Activated naive CD4-positive, alpha-beta T cell treated with anti-CD3 and anti-CD28 coated beads, Interleukin-2, amount 10 ng/mL, durations not matched to agents 7 days and 5 days (primary cell): ENCODE measurements around the gene OR10J4.

Experiments
- CTCF ChIA-PET: fragments of 350-600 bp; sonication (Branson Sonifier 250); formaldehyde crosslinking; loops from one replicate; lab custom pipeline; 2021; ENCODE audit warnings: antibody characterized with exemption; lab: Charles Lee
- DNase-seq: peaks from one replicate; pipeline ENCODE4 v3.0.0-alpha.2; 2020
- H3K27ac Mint-ChIP-seq: one replicate; pipeline ENCODE4 v1.8.0; 2021; ENCODE audit warnings: mild to moderate bottlenecking, moderate library complexity, mixed read lengths
- H3K27me3 Mint-ChIP-seq: one replicate; pipeline ENCODE4 v1.8.0; 2021; ENCODE audit warnings: mild to moderate bottlenecking, mixed read lengths
- H3K36me3 Mint-ChIP-seq: one replicate; pipeline ENCODE4 v1.8.0; 2021; ENCODE audit warnings: mixed read lengths
- H3K4me1 Mint-ChIP-seq: one replicate; pipeline ENCODE4 v1.8.0; 2021; ENCODE audit warnings: mixed read lengths
- H3K4me3 Mint-ChIP-seq: one replicate; pipeline ENCODE4 v1.8.0; 2021; ENCODE audit warnings: mild to moderate bottlenecking, moderate library complexity, mixed read lengths
- H3K9me3 Mint-ChIP-seq: one replicate; pipeline ENCODE4 v1.8.0; 2021; ENCODE audit warnings: mixed read lengths

OR10J4 gene

DNA sequence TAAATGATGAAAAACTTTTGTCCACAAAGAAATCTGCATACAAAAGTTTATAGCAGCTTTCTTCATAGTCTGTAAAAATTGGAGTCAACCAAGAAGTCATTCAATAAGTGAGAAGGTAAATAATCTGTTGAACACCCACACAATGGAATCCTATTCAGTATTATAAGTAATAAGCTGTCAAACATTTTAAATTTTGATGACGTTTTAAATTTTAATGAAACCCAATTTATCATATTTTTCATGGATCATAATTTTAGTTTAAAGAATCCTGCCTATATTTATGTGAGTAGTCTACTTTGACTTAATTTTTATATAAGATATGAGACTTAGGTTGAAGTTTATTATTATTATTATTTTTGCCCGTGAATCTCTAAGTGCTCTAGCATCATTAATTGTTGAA, 27.5 kb downstream of the OR10J4 start:
- H3K4me3 Mint-ChIP-seq, result no peak overlapping the region
- DNase-seq, result no peak
- peaks cover 15% of the 10 kb centered on the region for H3K9me3 Mint-ChIP-seq
- H3K4me1 Mint-ChIP-seq, result no peaks in the 10 kb centered on the region
- CTCF ChIA-PET, result no interaction called here
- no peak overlapping the region for H3K27ac Mint-ChIP-seq
- no peaks in the 10 kb centered on the region for H3K36me3 Mint-ChIP-seq
- no peaks in the 10 kb centered on the region for H3K27me3 Mint-ChIP-seq

DNA sequence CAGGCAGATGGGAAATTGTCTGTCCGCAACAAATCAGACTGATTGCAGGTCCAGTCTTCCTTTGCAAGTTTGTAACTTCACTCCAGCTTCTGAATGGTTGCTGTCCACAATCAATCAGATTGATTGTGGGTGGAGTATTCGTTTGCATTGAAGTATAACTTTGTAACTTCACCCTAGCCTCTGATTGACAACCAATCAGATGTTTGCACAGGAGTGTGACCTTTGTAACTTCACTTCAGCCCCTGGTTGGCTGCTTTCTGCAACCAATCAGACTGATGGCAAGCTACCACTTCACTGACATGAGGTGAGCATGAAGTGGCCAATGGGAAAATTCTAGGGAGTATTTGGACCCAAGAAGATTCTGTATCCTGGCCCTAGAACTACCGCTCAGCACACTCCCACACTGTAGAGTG, 33.2 kb downstream of the OR10J4 start:
- no peaks in the 10 kb centered on the region for H3K27me3 Mint-ChIP-seq
- CTCF ChIA-PET, result no interaction called here
- no peak for DNase-seq
- H3K4me1 Mint-ChIP-seq, result no peaks in the 10 kb centered on the region
- peaks cover 17% of the 10 kb centered on the region for H3K9me3 Mint-ChIP-seq
- no peak overlapping the region for H3K27ac Mint-ChIP-seq
- no peaks in the 10 kb centered on the region for H3K36me3 Mint-ChIP-seq
- H3K4me3 Mint-ChIP-seq, result no peak overlapping the region

GRCh38 chr1:159468321-159468720, 36.3 kb downstream of the OR10J4 start:
- Mint-ChIP-seq H3K27ac (no peak overlapping the region), H3K36me3 (no peaks in the 10 kb centered on the region), H3K4me1 (no peaks in the 10 kb centered on the region), H3K27me3 (no peaks in the 10 kb centered on the region), H3K9me3 (peaks cover 3% of the 10 kb centered on the region), H3K4me3 (no peak overlapping the region)
- CTCF ChIA-PET, result no interaction called here
- DNase-seq, result no peak

DNA sequence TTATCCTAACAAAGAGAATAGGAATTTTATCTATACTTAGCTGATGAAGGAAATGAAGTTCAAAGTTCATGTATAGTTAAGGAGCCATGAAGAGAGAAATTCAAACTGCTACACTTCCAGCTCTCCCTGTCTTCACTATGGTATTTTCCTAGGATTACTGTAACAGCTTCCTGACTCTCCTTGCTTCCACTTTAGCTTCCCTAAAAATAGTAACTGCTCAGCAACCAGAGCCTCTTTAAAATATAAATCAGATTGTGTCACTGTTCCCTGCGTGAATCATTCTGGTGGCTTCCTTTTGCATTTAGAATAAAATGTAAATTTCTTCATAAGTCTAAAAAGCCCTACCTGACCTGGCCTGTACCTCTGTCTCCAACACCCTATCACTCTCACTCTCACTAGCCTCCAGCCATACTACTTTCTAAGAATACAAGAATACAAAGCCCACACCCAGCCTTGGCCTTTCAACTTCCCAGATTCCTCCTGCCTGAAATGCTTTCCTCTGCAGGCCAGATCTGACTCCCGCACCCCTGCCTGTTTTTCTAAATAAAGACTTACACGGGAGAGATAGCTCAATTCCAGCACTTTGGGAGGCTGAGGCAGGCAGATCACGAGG, 38.0 kb downstream of the OR10J4 start:
- no peaks in the 10 kb centered on the region for H3K36me3 Mint-ChIP-seq
- no peaks in the 10 kb centered on the region for H3K4me1 Mint-ChIP-seq
- H3K9me3 Mint-ChIP-seq, result peaks cover 1% of the 10 kb centered on the region
- CTCF ChIA-PET, result no interaction called here
- DNase-seq, result no peak
- no peak overlapping the region for H3K4me3 Mint-ChIP-seq
- no peak overlapping the region for H3K27ac Mint-ChIP-seq
- no peaks in the 10 kb centered on the region for H3K27me3 Mint-ChIP-seq

GRCh38 chr1:159473335-159473734, 41.3 kb downstream of the OR10J4 start:
- no peaks in the 10 kb centered on the region for H3K4me1 Mint-ChIP-seq
- no peaks in the 10 kb centered on the region for H3K27me3 Mint-ChIP-seq
- H3K4me3 Mint-ChIP-seq, result no peak overlapping the region
- no peak overlapping the region for H3K27ac Mint-ChIP-seq
- CTCF ChIA-PET, result no interaction called here
- H3K9me3 Mint-ChIP-seq, result no peaks in the 10 kb centered on the region
- no peak for DNase-seq
- no peaks in the 10 kb centered on the region for H3K36me3 Mint-ChIP-seq

DNA sequence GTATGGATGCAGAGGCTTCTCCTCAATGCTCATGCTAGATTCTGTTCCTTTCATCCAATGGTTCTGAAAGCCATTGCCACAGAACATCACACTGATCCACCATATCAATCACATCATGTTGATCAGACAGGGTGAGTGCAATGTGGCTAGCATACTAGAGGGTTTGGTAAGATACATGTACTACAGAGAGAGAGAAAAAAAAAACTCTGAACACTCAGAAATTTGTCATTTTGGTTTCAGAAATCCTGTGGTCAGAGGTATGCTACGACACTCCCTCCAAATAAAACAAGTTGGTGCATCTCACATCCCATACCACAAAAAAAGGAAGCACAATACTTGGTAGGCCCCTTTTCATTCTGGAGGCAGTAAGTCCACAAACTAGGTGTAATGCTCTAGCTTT, 42.9 kb downstream of the OR10J4 start:
- Mint-ChIP-seq H3K4me1 (no peaks in the 10 kb centered on the region), H3K36me3 (no peaks in the 10 kb centered on the region), H3K27ac (no peak overlapping the region), H3K27me3 (no peaks in the 10 kb centered on the region), H3K4me3 (no peak overlapping the region), H3K9me3 (no peaks in the 10 kb centered on the region)
- DNase-seq, result no peak
- CTCF ChIA-PET, result no interaction called here
